ENCODE data around the gene CD74. TPM values are rescaled to one million over a fixed set of nuclear protein-coding genes. Genes with fewer than 3 reads are reported as not detected.

The CD74 gene
- total RNA-seq, 1 donor from 2014 or later, result 6.3 TPM

DNA sequence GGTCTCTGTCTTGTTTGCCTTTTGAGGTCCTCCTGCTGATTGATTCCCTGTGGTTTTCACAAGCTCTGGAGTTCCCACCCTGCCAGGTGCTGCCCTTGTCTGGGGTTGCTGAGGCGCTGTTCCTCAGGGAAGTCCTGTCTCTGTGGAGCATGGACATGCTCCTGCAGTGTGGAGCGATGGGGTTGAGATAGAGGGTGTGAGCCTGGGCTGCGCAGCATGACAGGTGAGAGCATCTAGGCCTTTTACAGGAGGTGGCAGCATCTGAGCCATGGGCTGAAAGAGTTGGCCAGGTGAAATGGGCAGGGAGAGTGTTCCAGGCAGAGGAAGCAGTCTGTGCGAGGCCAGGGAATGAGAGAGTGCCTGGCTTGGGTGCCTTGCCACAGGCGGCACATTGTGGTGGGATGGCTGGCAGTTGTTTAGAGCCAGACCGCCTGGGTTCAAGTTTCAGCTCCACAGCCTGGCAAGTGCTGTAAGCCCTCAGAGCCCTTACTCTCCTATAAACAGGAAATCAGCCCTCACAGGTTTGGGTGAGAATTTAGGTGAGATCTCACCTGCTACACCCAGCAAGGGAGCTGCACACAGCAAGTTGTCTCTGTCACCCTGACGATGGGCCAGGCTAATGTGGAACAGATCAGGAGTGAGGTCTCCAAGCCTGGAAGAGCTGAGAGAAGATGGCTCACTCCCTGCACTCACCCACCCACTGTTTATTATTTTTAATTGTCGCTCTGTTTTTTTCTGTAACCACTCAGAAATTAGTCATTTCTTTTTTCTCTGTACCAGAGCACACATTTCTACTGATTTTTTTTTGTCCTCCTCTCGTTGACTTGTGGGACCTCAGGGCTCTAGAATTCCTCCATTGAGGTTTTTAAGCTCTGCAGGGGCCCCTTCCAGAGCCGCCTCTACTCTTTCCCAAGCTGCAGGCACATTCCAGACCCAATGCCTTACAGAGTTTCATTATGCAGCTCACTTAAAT is 35.6 kb downstream of the CD74 start:
- H3K27me3 Mint-ChIP-seq (ENCODE audit: low read depth), result no peaks in the 10 kb centered on the region
- no peak for DNase-seq (ENCODE audit: low read depth, low spot score)
- peaks cover 10% of the 10 kb centered on the region for H3K36me3 Mint-ChIP-seq (ENCODE audit: low read depth)
- no peaks in the 10 kb centered on the region for H3K9me3 Mint-ChIP-seq
- peaks cover 5% of the 10 kb centered on the region for H3K4me1 Mint-ChIP-seq
- H3K27ac Mint-ChIP-seq (ENCODE audit: unreplicated experiment), result peak overlapping the region; percentile 87
- no peak overlapping the region for H3K4me3 Mint-ChIP-seq
- TF ChIP-seq, protein P1, sequence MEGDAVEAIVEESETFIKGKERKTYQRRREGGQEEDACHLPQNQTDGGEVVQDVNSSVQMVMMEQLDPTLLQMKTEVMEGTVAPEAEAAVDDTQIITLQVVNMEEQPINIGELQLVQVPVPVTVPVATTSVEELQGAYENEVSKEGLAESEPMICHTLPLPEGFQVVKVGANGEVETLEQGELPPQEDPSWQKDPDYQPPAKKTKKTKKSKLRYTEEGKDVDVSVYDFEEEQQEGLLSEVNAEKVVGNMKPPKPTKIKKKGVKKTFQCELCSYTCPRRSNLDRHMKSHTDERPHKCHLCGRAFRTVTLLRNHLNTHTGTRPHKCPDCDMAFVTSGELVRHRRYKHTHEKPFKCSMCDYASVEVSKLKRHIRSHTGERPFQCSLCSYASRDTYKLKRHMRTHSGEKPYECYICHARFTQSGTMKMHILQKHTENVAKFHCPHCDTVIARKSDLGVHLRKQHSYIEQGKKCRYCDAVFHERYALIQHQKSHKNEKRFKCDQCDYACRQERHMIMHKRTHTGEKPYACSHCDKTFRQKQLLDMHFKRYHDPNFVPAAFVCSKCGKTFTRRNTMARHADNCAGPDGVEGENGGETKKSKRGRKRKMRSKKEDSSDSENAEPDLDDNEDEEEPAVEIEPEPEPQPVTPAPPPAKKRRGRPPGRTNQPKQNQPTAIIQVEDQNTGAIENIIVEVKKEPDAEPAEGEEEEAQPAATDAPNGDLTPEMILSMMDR (conservative IDR thresholded peaks at IDR 0.05), result no peak

DNA sequence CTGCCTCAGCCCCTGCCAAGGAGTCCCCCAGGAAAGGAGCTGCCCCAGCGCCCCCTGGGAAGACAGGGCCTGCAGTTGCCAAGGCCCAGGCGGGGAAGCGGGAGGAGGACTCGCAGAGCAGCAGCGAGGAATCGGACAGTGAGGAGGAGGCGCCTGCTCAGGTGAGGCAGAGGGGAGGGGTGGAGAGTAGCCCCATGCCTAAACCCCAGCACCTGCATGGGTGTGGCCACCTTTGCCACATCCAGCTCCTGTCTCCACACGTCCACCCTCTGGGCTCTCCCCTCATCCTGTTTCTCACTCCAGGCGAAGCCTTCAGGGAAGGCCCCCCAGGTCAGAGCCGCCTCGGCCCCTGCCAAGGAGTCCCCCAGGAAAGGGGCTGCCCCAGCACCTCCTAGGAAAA is 38.1 kb downstream of the CD74 start:
- Mint-ChIP-seq H3K4me3 (no peak overlapping the region), H3K27ac (ENCODE audit: unreplicated experiment) (no peak overlapping the region), H3K4me1 (peaks cover 5% of the 10 kb centered on the region), H3K36me3 (ENCODE audit: low read depth) (peaks cover 16% of the 10 kb centered on the region), H3K9me3 (no peaks in the 10 kb centered on the region), H3K27me3 (ENCODE audit: low read depth) (no peaks in the 10 kb centered on the region)
- DNase-seq (ENCODE audit: low read depth, low spot score), result no peak
- TF ChIP-seq, protein P1 (conservative IDR thresholded peaks at IDR 0.05), result no peak

DNA sequence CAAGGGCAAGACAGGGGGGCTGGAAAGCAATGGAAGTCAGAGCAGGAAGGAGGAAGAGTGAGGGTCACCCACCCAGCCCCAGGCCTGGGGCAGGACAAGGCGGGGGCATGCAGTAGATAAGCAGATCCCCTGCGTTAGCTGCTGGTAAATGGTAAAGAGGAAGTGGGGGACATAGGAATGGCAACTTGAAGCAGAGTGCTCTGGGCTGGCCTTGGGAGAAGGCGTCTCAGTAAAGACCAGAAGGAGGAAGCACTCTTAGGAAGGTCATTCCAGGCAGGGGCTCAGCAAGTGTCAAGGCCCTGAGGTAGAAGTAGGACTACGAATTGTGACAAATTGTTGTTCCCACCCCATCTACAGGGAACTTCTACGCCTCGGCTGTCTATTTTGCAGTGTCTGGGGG is 40.1 kb downstream of the CD74 start:
- H3K27ac Mint-ChIP-seq (ENCODE audit: unreplicated experiment), result no peak overlapping the region
- no peaks in the 10 kb centered on the region for H3K9me3 Mint-ChIP-seq
- no peak overlapping the region for H3K4me3 Mint-ChIP-seq
- DNase-seq (ENCODE audit: low read depth, low spot score), result no peak
- no peaks in the 10 kb centered on the region for H3K27me3 Mint-ChIP-seq (ENCODE audit: low read depth)
- peaks cover 13% of the 10 kb centered on the region for H3K36me3 Mint-ChIP-seq (ENCODE audit: low read depth)
- peaks cover under 1% of the 10 kb centered on the region for H3K4me1 Mint-ChIP-seq
- TF ChIP-seq, protein P1 (conservative IDR thresholded peaks at IDR 0.05), result no peak

DNA sequence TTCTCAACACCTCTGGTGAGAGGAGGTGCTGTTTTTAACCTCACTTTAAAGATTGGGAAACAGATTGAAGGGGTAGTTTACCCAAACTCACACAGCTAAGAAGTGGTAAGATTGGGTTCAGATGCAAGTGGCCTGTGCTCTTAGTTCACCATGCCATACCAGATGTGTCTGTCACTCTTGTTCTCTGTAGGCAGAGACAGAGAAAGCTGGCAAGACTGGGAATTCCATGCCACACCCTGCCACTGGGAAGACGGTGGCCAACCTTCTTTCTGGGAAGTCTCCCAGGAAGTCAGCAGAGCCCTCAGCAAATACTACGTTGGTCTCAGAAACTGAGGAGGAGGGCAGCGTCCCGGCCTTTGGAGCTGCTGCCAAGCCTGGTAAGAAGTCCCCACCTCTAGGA is 44.2 kb downstream of the CD74 start:
- H3K36me3 Mint-ChIP-seq (ENCODE audit: low read depth), result peaks cover 10% of the 10 kb centered on the region
- TF ChIP-seq, protein P1 (conservative IDR thresholded peaks at IDR 0.05), result no peak
- H3K4me3 Mint-ChIP-seq, result no peak overlapping the region
- H3K9me3 Mint-ChIP-seq, result no peaks in the 10 kb centered on the region
- DNase-seq (ENCODE audit: low read depth, low spot score), result no peak
- no peaks in the 10 kb centered on the region for H3K4me1 Mint-ChIP-seq
- H3K27me3 Mint-ChIP-seq (ENCODE audit: low read depth), result no peaks in the 10 kb centered on the region
- no peak overlapping the region for H3K27ac Mint-ChIP-seq (ENCODE audit: unreplicated experiment)

DNA sequence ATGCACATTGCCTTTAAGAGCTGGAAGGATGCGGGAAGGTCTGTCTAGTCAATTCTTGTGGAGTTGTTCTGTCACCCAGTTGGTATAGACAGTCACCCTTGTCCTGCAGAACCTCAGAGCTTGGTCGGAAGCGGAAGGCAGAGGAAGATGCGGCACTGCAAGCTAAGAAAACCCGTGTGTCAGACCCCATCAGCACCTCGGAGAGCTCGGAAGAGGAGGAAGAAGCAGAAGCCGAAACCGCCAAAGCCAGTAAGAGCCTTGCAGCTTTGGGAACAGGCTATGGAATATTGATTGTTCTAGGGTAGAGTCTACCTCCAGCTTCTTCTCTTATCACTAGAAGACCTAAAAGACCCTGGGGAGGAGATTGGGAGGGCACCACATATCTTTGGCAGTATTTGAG is 48.7 kb downstream of the CD74 start:
- H3K36me3 Mint-ChIP-seq (ENCODE audit: low read depth), result peaks cover 4% of the 10 kb centered on the region
- TF ChIP-seq, protein P1 (conservative IDR thresholded peaks at IDR 0.05), result no peak
- no peak overlapping the region for H3K27ac Mint-ChIP-seq (ENCODE audit: unreplicated experiment)
- no peak overlapping the region for H3K4me3 Mint-ChIP-seq
- no peaks in the 10 kb centered on the region for H3K27me3 Mint-ChIP-seq (ENCODE audit: low read depth)
- no peak for DNase-seq (ENCODE audit: low read depth, low spot score)
- H3K9me3 Mint-ChIP-seq, result no peaks in the 10 kb centered on the region
- H3K4me1 Mint-ChIP-seq, result peaks cover 11% of the 10 kb centered on the region
